ENCODE data around the gene RARRES1.

RARRES1 gene

DNA sequence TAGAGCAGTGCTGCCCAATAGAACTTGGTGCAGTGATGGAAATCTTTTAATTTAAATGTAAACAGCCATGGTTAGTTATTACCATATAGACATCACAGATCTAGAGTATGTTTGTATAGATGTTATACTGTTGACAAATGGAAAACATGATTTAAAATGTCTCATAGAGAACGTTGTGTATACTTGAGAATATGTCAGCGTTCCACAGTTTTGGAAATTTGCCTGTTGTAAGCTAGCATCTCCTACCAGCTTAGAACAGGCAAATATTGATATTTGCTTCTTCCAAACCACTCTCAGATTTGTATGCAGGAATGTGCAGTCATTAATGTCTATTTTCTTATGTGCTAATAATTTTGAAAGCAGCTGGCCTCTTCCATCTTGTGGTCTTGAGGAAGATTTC, 51.4 kb downstream of the RARRES1 start:
- no peak for DNase-seq

DNA sequence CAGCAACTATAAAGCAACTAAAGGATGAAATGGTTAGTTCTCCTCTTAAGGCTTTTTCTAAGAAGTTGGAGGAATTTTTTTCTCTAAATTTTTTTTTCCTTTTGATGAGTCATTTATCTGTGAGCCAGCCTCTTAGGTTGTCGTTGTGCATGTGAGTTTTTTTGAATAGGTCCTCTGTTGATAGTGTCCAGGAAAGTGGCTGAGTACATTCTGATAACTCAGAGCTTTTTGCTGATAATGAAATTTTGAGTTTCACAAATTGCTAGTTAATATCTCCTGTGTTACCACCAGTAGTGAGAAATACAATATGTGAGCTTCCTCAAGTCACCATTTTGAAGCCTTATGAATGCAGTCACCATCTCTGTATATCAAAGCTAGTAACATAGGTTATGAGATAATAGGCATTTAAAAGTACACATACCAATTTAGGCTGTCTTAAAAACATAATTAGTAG, 52.7 kb downstream of the RARRES1 start:
- no peak for DNase-seq

DNA sequence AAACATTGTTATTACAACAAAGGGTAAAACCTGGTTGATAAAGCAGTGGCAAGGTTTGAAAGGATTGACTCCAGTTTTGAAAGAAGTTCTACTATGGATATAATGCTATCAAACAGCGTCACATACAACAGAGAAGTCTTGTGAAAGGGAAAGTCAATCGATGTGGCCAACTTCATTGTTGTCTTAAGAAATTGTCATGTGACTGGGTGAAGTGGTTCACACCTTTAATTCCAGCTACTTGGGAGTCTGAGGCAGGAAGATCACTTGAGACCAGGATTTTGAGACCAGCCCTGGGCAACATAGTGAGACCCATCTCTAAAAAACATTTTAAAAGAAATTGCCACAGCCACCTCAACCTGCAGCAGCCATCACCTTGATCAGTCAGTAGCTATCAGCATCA, 53.6 kb downstream of the RARRES1 start:
- no peak for DNase-seq

DNA sequence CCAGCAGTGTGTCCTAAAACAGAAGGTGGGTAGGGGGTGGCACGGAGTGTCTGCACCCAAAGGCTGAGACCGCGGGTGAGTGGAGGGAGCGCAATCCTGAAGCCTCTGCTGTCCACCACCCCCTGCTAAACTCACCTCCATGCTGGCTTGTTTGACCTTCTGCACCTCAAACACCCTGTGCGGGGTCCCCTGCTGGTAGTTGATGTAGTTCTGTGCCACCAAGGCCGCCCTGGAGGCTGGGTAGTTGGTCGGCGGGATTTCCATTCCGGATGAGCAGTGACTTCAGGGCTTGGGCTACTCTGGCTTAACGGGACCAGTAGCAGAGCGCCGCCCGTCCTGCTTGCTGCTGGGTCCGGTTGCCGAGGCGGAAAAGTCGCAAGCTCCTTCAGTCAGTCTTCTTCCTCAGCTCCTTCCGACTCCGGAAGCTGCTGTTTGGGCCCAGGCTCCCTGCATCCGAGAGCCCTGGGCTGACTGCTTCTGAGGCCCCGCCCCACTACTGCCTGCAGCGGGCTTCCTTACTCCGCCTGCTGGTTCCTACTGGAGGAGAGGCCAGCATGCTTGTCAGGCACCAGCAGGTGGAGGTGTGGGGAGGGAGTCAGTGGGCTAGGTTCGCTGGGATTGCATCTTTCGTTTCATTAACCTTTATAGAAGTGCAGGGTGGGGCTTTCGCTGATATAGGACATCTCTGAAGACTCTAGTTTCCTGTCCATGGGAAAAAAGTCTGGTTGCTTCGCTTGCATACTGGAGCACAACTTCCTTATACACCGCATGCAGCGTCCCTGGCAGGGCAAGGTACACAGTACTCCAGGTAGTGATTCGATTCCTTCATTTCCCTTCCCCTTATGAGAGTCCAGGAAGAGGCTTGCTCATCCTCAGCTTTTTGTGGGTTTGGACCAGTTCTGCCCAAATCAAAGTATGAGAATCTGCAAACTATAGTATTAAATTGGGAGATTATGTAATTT, 59.8 kb downstream of the RARRES1 start, which contains the start of gene LXN:
TSS of gene LXN (minus strand) at position 434 of the 962 bp plus-strand sequence. CDS start at position 264, 170 bp downstream.
- DNase-seq = peak; percentile 74

DNA sequence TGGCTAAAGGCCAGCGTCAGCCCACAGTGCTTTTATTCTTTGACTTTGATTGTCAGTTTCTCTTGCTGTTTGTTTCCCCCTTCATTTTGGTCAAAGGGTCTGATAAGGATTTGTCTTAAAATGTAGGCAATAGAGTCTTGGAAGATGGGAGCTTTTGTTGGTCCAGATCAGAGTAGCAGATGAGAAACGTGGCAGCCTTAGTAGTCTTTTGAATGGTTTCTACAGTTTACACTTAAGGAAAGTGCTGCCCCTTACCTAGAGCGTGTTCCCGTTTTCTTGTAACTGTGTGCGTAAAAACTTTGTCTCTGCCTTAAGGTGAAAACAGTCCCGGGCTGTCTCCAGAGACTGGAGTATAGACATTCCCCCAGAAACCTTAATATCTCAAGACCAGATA, 60.4 kb downstream of the RARRES1 start:
- DNase-seq = no peak

DNA sequence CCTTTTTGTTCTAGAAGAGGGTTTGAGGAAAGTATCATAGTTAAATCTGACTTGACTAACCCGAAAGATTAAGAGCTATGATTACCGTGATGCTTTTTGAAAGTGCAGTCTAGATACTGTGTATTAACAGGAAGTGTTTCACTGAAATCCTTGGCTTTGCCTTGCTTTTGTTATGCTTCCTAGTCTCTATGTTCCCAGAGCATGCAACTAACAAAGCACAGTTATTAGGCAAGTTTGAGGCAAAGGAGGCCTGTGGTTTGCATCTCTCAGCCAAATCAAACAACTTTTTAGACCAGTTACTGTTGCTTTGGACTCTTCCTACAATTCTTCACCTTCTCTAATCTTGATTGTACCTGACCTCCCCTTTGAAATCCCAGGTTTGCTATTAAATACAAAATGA, 63.8 kb downstream of the RARRES1 start:
- DNase-seq = no peak

DNA sequence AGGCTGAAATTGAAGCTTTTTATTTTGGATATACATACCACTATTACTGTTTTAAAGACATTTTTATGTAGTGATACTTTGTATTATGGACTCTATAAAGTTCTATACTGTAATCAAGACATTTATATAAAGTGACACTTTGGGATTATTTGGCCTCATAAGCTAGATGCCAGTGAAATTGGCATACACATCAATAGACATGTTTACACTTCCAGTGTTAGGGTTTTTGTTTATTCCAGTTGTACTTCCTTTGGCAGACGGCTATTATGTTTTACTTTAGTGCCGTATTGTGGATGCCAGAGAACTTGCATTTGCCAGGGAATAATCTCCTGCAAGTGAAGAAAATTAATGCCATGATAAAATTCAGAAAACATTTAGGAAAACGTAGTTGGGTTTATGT, 65.8 kb downstream of the RARRES1 start:
- no peak for DNase-seq

DNA sequence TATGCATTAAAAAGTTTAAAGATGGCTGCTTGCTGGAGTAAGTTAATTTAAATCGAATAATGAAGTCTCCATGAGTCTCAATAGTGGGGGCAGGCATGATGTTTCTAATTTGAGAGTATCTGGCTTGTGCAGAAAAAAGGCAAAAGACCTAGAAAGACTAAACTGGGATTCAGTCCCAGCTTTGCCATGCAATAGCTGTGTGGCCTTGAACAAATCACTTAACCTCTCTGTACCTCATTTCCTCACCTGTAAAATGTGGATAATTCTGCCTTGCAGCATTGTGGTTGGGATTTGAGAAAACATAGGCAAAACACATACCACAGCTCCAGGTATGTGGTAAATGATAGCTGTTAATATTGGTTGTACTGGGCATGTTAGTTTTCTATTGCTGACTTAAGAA, 68.4 kb downstream of the RARRES1 start:
- no peak for DNase-seq

DNA sequence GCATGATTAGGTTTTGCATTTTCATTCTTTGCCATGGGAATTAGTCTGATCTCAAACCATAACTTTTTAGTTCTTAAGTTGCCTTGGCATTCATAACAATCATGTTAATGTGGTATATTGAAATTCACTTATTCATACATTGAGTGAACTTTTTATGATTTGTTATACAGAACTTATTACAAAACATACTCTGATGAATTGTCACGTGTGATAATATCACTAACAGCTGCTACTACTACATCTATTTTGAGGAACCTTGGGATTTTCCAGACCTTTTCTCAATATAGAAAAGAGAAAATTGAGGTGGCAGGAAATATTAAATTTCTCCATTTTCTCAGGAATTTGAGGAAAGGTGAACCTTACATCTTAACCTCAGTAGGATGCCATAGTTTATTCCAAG, 69.0 kb downstream of the RARRES1 start:
- DNase-seq = no peak

DNA sequence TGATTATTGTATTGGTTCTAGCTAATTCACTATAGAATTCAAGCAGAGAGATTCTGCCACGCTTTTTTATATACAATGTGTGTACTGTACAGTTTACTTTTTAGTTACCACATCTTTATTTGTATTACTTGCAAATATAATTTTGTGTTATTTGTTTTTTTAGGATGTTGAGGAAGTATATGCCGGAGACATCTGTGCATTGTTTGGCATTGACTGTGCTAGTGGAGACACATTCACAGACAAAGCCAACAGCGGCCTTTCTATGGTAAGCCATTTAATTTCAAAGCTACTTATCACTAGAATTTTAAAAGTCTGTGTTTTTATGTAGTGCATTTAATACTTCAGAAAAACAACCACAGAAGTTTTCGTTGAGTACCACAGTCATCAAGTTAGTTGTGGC, 71.5 kb downstream of the RARRES1 start:
- DNase-seq = no peak

DNA sequence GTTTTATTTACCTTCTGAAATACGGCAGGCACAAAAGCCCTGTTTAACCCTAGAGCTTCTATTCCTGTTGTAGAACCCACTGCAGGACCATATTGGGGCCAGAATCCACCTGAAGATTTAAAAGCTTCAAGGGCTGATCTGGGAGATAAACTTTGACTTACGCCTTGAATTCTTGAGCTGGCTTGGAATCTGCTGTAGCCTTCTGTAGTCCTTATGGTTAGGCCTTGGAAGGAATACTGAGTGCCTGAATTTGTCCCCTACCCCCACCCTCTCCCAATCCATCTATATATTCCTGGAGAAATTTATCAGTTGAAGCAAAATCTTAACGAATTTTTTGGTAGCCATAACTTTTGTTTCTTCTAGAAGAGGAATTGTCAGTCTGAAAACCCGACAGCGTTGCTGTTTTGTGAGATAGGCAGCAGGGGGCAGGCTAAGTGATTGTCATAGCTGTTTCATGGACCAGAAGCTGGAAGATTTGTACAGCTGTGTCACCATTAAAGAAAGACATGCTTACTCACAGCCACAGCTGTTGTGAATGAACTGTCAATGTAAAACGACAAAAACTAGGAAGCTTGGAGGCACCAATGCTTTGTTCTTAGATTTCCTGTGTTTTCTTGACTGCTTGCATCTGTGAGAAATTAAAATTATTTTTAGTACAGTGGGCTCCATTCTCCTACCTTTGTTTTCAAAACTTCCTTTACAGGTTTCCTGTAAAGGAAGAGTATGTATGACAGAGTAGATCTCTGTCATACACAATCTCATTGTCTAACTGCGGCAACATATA, 72.6 kb downstream of the RARRES1 start:
- peak; percentile 50 for DNase-seq

DNA sequence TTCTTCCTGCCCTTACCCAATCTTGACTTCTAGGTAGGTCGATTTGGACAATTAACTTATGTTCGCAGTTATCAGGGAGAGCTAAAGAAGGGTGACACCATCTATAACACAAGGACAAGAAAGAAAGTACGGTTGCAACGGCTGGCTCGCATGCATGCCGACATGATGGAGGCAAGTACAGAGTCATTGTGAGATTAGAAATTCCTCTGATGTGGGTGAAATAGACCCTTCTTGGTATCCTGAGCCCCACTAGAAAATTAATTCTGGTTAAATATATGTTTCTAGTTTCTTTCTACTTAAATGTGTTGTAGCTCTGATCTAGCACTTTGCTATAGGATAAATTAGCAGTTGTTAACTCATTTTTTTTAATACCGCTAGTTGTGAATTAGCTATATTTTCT, 73.4 kb downstream of the RARRES1 start:
- no peak for DNase-seq

DNA sequence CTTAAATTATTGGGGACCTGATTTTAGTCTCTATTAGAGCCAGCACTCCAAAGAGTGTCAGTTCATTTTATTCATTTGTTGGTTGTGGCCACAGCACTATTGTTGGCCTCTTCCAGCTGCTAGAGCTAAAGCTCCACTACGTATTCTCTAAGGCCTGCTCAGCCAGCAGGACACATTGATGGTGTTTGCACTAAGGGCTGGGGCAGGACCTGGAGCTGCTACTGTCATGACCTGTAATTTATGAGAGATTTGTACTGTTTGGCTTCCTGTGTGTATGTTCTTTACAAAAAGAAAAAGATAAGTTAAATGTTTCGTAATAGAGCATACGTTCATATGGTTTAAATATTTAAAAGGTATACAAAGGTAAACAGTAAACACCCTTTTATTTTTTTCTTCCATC, 79.8 kb downstream of the RARRES1 start:
- DNase-seq = no peak

DNA sequence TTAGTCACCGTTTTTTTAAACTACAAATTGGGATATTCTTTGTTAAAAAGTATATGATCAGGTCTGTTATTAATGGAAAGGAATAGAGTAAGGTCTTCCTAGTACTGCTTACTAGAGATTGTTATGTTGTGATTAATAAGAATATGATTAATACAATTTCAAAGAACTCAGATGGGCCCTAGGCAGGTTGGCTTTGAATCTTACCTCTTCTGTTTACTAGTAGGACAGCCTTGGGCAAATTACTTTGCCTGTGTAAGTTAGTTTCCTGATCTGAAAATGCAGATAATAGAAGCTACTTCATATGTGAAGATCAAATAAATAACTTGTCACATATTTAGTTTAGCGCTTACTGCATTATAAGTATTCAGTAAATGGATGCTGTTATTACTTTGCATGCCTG, 81.1 kb downstream of the RARRES1 start:
- no peak for DNase-seq

DNA sequence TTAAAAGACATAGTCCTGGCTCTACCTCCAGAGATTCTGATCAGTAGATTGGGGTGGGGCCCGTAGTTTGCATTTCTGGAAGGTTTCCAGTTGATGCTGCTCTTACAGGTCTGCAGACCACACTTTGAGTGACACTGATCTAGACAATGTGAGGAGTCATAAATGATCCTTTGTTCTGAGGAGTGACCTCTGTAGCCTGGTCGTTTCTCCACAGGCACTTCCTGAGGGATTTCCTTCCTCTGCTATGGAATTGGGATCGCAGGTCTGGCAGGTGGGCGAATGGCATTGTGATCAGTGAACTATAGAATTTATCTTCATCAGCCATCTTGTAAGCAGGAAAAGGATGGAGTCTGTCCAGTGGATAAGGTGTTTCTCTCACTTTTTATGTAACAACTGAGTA, 82.5 kb downstream of the RARRES1 start:
- no peak for DNase-seq

Data from activated CD4-positive, alpha-beta T cell treated with anti-CD3 and anti-CD28 coated beads, Interleukin-2, amount 50 U/mL, for 1 hour (primary cell).